Measurements from ENCODE around the gene SWI5.

DNA sequence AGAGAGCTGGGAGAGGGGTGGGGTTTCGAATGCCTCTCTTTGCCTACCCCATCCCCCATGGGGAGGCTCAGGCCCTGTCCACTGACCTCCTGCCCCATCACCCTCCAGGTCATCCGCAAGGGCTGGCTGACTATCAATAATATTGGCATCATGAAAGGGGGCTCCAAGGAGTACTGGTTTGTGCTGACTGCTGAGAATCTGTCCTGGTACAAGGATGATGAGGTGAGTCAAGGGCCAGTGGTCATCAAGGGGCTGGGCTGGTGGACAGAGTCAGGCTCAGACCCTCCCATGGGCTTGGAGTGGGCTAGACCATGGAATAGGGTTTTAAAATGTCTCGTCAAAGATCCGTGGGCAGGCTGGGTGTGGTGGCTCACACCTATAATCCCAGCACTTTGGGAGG lies 34.0 kb upstream of the SWI5 start:
- TF ChIP-seq, protein P1, sequence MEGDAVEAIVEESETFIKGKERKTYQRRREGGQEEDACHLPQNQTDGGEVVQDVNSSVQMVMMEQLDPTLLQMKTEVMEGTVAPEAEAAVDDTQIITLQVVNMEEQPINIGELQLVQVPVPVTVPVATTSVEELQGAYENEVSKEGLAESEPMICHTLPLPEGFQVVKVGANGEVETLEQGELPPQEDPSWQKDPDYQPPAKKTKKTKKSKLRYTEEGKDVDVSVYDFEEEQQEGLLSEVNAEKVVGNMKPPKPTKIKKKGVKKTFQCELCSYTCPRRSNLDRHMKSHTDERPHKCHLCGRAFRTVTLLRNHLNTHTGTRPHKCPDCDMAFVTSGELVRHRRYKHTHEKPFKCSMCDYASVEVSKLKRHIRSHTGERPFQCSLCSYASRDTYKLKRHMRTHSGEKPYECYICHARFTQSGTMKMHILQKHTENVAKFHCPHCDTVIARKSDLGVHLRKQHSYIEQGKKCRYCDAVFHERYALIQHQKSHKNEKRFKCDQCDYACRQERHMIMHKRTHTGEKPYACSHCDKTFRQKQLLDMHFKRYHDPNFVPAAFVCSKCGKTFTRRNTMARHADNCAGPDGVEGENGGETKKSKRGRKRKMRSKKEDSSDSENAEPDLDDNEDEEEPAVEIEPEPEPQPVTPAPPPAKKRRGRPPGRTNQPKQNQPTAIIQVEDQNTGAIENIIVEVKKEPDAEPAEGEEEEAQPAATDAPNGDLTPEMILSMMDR (conservative IDR thresholded peaks at IDR 0.05; ENCODE audit: low read depth in 2 of 2) = no peak
- no peak for TF ChIP-seq EZH2phosphoT487 (IDR thresholded peaks at IDR 0.05; ENCODE audit: unreplicated experiment)
- TF ChIP-seq STAT1 (IDR thresholded peaks at IDR 0.05; ENCODE audit: unreplicated experiment) = no peak
- no peak for TF ChIP-seq EZH2 (IDR thresholded peaks at IDR 0.05; ENCODE audit: low read depth, unreplicated experiment)
- no peak for TF ChIP-seq CREB1 (CRISPR knock-in tag; IDR thresholded peaks at IDR 0.05; ENCODE audit: low read depth)
- no peak for TF ChIP-seq POLR2AphosphoS5 (IDR thresholded peaks at IDR 0.05; ENCODE audit: low read depth)
- TF ChIP-seq, protein P2, sequence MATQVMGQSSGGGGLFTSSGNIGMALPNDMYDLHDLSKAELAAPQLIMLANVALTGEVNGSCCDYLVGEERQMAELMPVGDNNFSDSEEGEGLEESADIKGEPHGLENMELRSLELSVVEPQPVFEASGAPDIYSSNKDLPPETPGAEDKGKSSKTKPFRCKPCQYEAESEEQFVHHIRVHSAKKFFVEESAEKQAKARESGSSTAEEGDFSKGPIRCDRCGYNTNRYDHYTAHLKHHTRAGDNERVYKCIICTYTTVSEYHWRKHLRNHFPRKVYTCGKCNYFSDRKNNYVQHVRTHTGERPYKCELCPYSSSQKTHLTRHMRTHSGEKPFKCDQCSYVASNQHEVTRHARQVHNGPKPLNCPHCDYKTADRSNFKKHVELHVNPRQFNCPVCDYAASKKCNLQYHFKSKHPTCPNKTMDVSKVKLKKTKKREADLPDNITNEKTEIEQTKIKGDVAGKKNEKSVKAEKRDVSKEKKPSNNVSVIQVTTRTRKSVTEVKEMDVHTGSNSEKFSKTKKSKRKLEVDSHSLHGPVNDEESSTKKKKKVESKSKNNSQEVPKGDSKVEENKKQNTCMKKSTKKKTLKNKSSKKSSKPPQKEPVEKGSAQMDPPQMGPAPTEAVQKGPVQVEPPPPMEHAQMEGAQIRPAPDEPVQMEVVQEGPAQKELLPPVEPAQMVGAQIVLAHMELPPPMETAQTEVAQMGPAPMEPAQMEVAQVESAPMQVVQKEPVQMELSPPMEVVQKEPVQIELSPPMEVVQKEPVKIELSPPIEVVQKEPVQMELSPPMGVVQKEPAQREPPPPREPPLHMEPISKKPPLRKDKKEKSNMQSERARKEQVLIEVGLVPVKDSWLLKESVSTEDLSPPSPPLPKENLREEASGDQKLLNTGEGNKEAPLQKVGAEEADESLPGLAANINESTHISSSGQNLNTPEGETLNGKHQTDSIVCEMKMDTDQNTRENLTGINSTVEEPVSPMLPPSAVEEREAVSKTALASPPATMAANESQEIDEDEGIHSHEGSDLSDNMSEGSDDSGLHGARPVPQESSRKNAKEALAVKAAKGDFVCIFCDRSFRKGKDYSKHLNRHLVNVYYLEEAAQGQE (IDR thresholded peaks at IDR 0.05; ENCODE audit: unreplicated experiment) = no peak
- TF ChIP-seq ZNF114 (CRISPR knock-in tag; IDR thresholded peaks at IDR 0.05) = no peak
- TF ChIP-seq, protein P3, sequence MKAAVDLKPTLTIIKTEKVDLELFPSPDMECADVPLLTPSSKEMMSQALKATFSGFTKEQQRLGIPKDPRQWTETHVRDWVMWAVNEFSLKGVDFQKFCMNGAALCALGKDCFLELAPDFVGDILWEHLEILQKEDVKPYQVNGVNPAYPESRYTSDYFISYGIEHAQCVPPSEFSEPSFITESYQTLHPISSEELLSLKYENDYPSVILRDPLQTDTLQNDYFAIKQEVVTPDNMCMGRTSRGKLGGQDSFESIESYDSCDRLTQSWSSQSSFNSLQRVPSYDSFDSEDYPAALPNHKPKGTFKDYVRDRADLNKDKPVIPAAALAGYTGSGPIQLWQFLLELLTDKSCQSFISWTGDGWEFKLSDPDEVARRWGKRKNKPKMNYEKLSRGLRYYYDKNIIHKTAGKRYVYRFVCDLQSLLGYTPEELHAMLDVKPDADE (IDR thresholded peaks at IDR 0.05) = no peak
- TF ChIP-seq JUNB (IDR thresholded peaks at IDR 0.05; ENCODE audit: unreplicated experiment) = no peak
- no peak for TF ChIP-seq NANOG (IDR thresholded peaks at IDR 0.05; ENCODE audit: borderline replicate concordance)
